HG03439 (cell line): ENCODE data around the gene MEPCE.
"Not testable (repeated sequence)": the region's sequence is repeated elsewhere in the genome, so short reads cannot be mapped to it uniquely, and the experiment has no call there.

Experiments
- ATAC-seq: cut with Tn5 transposase; IDR thresholded peaks from one replicate; pipeline ENCODE4 v1.9.1; 2021; ENCODE audit warnings: mild to moderate bottlenecking, moderate library complexity; ENCODE audit not compliant: unreplicated experiment

MEPCE gene

GRCh38 chr7:100433276-100433591 lies 3.6 kb downstream of the MEPCE start:
- no peak for ATAC-seq

- ATAC-seq, result no peak
Measured at GRCh38 chr7:100433592-100434296, 4.1 kb downstream of the MEPCE start.

GRCh38 chr7:100434297-100435144 lies 4.9 kb downstream of the MEPCE start:
- no peak for ATAC-seq

GRCh38 chr7:100435401-100436304 lies 6.0 kb downstream of the MEPCE start:
- peak; percentile 33 for ATAC-seq

- ATAC-seq, result no peak
Measured at GRCh38 chr7:100437150-100438100, 7.8 kb downstream of the MEPCE start.

GRCh38 chr7:100438172-100438571 lies 8.5 kb downstream of the MEPCE start:
- ATAC-seq, result no peak

- not testable (repeated sequence) for ATAC-seq
Measured at GRCh38 chr7:100438731-100439130, 9.1 kb downstream of the MEPCE start.

- ATAC-seq, result not testable (repeated sequence)
Measured at GRCh38 chr7:100439244-100439643, 9.6 kb downstream of the MEPCE start.

- ATAC-seq, result no peak
Measured at GRCh38 chr7:100441641-100442535, 12.3 kb downstream of the MEPCE start.

GRCh38 chr7:100443096-100443840 lies 13.6 kb downstream of the MEPCE start:
- ATAC-seq, result no peak

GRCh38 chr7:100444311-100445278 lies 15.0 kb downstream of the MEPCE start:
- no peak for ATAC-seq

- no peak for ATAC-seq
Measured at GRCh38 chr7:100446040-100446439, 16.4 kb downstream of the MEPCE start.

- not testable (repeated sequence) for ATAC-seq
Measured at GRCh38 chr7:100447363-100447762, 17.7 kb downstream of the MEPCE start.

- no peak for ATAC-seq
Measured at GRCh38 chr7:100449190-100449795, 19.7 kb downstream of the MEPCE start.

GRCh38 chr7:100452513-100452912 lies 22.9 kb downstream of the MEPCE start:
- no peak for ATAC-seq

- ATAC-seq, result not testable (repeated sequence)
Measured at GRCh38 chr7:100453854-100454253, 24.2 kb downstream of the MEPCE start.

- ATAC-seq, result no peak
Measured at GRCh38 chr7:100455206-100455605, 25.6 kb downstream of the MEPCE start.
